ENCODE measurements around the gene B3GALT2. TPM values are rescaled to one million over a fixed set of nuclear protein-coding genes. Genes with fewer than 3 reads are reported as not detected.

The B3GALT2 gene
- total and polyA plus RNA-seq, 9 of the 15 experiments (the other 6 are each of a cell fraction or from before 2014, with no cell fraction given), result 0.03 TPM; not detected in 8

- ChIA-PET POLR2A (interaction anchor here (0.5 to 0.6 kb wide), 2 partner anchors 15 to 21 kb away, joined by 3 read pairs; no protein-coding TSS in a partner anchor), CTCF (ENCODE audit: low intra/inter-chr PET ratio) (no interaction called here)
- in situ Hi-C loops (cut with MboI), result no loop called here
- Histone ChIP-seq H3K4me1 (replicated peaks in 1 of 2; ENCODE audit: control insufficient read depth in 2 of 2, insufficient read depth in 2 of 2, low read length in 2 of 2) (no peaks in the 10 kb centered on the region), H3K4me2 (ENCODE audit: insufficient read depth, low read length) (no peak overlapping the region), H3K27me3 (ENCODE audit: control insufficient read depth in 2 of 2, insufficient read depth in 2 of 2, low read length in 2 of 2) (no peaks in the 10 kb centered on the region), H3K36me3 (ENCODE audit: control insufficient read depth, insufficient read depth, low read length) (peaks cover 59% of the 10 kb centered on the region), H3K9ac (ENCODE audit: insufficient read depth in 1 of 2, low read depth in 2 of 2, low read length in 2 of 2) (no peak overlapping the region), H3K27ac (ENCODE audit: extremely low read depth, low read depth, low read length) (no peak overlapping the region), H3K79me2 (ENCODE audit: control insufficient read depth, insufficient read depth, low read length) (peaks cover 10% of the 10 kb centered on the region; the same call in 1 of the 3 replicates), H3K9me1 (ENCODE audit: control insufficient read depth, insufficient read depth, low read length) (no peaks in the 10 kb centered on the region), H2AFZ (ENCODE audit: low read depth, low read length) (no peak overlapping the region), H3K9me3 (replicated peaks; ENCODE audit: control insufficient read depth, insufficient read depth, low read depth, low read length) (no peaks in the 10 kb centered on the region), H3K4me3 (no peak overlapping the region), H4K20me1 (replicated peaks; ENCODE audit: control insufficient read depth, insufficient read depth, low read length) (no peaks in the 10 kb centered on the region)
- 52% methylated on average over 2 of the region's 2 CpGs for WGBS (ENCODE audit: insufficient coverage, low coverage, missing lambda C conversion rate)
- TF ChIP-seq GTF2E2 (tag; IDR thresholded peaks at IDR 0.05) (no peak), BACH1 (tag; IDR thresholded peaks at IDR 0.05) (no peak), IRF9 (tag; IDR thresholded peaks at IDR 0.05) (no peak), ID3 (CRISPR knock-in tag; IDR thresholded peaks at IDR 0.05) (no peak), ID3 (tag; IDR thresholded peaks at IDR 0.05) (no peak), RFX7 (CRISPR knock-in tag; IDR thresholded peaks at IDR 0.05) (no peak)
- no peak for DNase-seq (ENCODE audit: extremely low read depth in 1 of 4, low spot score in 3 of 4)
- FAIRE-seq, result no peak
- intact Hi-C loops (cut with micrococcal nuclease), result no loop called here
- no TSS peak for BruUV-seq (replicated peaks)
- ATAC-seq, result peak; percentile 26; the same call in 1 of the 3 replicates
Measured at GRCh38 chr1:193157360-193157759, 29.1 kb downstream of the B3GALT2 start.
